ENCODE data around the gene DHRS2. TPM values are rescaled to one million over a fixed set of nuclear protein-coding genes. Genes with fewer than 3 reads are reported as not detected.

DHRS2 gene
- total RNA-seq, 2 experiments from 2014 or later = not detected

Other genes with a start within 250 kb of the DHRS2 start
- gene MYH6, start 228.1 kb upstream of the DHRS2 start, total RNA-seq (2014; rRNA removed; shearing (Covaris generic)) = not detected in 2 replicates
- not detected in 2 replicates for gene MYH6, start 228.1 kb upstream of the DHRS2 start, total RNA-seq (2022)
- gene MYH7, start 200.7 kb upstream of the DHRS2 start, total RNA-seq (2014; rRNA removed; shearing (Covaris generic)) = not detected in 2 replicates
- gene MYH7, start 200.7 kb upstream of the DHRS2 start, total RNA-seq (2022) = not detected in 2 replicates
- gene NGDN, start 166.7 kb upstream of the DHRS2 start, total RNA-seq (2014; rRNA removed; shearing (Covaris generic)) = 53.6 and 87.1 TPM in 2 replicates
- gene NGDN, start 166.7 kb upstream of the DHRS2 start, total RNA-seq (2022) = 48.7 and 57.5 TPM in 2 replicates
- gene ZFHX2, start 84.6 kb upstream of the DHRS2 start, total RNA-seq (2014; rRNA removed; shearing (Covaris generic)) = 0.60 and 0.62 TPM in 2 replicates
- 1.2 and 1.8 TPM in 2 replicates for gene ZFHX2, start 84.6 kb upstream of the DHRS2 start, total RNA-seq (2022)
- 20.9 and 28.6 TPM in 2 replicates for gene THTPA, start 80.1 kb upstream of the DHRS2 start, total RNA-seq (2014; rRNA removed; shearing (Covaris generic))
- 15.4 and 16.9 TPM in 2 replicates for gene THTPA, start 80.1 kb upstream of the DHRS2 start, total RNA-seq (2022)
- 110 and 129 TPM in 2 replicates for gene AP1G2, start 68.6 kb upstream of the DHRS2 start, total RNA-seq (2014; rRNA removed; shearing (Covaris generic))
- 209 and 235 TPM in 2 replicates for gene AP1G2, start 68.6 kb upstream of the DHRS2 start, total RNA-seq (2022)
- not detected in 2 replicates for gene JPH4, start 57.6 kb upstream of the DHRS2 start, total RNA-seq (2014; rRNA removed; shearing (Covaris generic))
- not detected in 2 replicates for gene JPH4, start 57.6 kb upstream of the DHRS2 start, total RNA-seq (2022)

All from OCI-LY7 (cell line).